NCI-H1436 (cell line): ENCODE results near the gene PROZ.
"Not testable (repeated sequence)": the region's sequence is repeated elsewhere in the genome, so short reads cannot be mapped to it uniquely, and the experiment has no call there.

Experiments used
- DNase-seq: peaks from one replicate; lab custom pipeline; 2025; lab: John Stamatoyannopoulos, UW

The PROZ gene, protein sequence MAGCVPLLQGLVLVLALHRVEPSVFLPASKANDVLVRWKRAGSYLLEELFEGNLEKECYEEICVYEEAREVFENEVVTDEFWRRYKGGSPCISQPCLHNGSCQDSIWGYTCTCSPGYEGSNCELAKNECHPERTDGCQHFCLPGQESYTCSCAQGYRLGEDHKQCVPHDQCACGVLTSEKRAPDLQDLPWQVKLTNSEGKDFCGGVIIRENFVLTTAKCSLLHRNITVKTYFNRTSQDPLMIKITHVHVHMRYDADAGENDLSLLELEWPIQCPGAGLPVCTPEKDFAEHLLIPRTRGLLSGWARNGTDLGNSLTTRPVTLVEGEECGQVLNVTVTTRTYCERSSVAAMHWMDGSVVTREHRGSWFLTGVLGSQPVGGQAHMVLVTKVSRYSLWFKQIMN

DNA sequence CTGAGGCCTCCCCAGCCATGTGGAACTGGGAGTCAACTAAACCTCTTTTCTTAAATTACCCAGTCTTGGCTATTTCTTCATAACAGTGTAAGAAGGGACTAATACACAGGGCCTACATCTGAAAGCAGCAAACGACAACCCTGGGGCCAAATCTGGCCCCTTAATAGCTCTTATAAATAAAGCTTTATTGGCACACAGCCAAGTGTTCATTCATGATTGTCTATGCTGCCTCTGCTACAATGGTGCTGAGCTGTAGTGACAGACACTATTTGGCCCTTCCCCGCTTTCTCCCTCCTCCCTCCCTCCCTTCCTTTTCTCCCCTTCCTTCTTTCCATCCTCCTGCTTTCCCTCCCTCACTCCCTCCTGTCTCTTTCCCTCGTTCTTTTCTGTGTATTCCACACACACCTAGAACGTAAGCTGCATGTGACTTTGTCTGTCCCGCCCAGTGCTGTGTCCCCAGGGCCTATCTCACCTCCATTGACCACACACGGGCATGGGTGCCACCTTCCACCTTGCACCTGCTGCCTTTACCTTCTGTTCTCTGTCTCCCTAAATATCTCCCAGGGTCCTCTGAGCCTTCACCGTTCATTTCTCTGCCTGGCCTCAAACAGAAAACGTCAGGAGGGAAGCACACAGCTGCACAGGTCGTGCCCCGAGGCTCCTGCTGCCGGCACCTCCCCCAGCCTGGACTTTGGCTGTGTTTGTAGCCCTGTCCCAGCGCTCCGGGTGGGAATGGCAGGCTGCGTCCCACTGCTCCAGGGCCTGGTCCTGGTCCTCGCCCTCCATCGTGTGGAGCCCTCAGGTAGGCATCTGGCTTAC lies at the start of gene PROZ:
TSS of gene PROZ (plus strand) at position 720 of the 819 bp plus-strand sequence. CDS start at position 733, 13 bp downstream.
- DNase-seq, result no peak

DNA sequence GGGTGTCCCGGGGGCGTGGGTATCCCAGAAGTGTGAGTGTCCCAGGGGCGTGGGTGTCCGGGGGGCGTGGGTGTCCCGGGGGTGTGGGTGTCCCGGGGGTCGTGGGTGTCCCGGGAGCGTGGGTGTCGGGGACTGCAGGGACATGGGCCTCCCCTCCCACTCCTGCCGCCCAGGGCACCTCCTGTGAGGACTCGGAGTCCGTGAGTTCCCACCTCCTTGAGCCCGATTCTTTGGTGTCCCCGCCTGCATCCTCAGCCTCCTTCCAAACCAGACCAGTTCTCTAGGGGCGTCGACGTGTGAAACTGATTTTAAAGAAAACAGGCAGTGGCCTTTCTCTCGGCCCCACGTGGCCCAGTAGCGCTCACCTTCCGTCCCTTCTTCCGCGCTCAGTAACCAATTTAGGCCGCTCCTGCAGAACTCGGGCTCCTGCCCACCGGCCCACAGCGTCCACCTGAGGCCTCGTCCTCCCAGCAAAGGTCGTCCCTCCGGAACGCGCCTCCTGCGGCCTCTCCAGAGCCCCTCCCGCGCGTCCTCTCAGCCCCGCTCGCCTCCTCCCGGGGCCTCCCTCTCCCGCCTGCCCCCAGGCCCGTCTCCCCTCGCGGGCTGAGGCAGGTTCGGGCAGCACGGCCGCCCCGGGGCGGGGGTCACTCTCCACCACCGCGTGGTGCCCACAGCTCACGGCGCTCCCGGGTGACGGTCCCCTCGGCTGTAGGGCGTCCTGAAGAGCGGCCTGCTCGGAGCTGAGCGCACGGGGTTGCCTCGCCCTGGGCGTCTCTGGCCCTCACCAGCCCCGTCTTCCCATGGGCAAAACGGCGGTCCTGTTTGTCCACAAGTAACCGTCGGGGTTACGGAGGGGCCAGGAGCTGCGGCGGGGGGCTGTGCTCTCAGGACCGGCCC lies 49.0 kb upstream of the PROZ start:
- DNase-seq, result no peak

DNA sequence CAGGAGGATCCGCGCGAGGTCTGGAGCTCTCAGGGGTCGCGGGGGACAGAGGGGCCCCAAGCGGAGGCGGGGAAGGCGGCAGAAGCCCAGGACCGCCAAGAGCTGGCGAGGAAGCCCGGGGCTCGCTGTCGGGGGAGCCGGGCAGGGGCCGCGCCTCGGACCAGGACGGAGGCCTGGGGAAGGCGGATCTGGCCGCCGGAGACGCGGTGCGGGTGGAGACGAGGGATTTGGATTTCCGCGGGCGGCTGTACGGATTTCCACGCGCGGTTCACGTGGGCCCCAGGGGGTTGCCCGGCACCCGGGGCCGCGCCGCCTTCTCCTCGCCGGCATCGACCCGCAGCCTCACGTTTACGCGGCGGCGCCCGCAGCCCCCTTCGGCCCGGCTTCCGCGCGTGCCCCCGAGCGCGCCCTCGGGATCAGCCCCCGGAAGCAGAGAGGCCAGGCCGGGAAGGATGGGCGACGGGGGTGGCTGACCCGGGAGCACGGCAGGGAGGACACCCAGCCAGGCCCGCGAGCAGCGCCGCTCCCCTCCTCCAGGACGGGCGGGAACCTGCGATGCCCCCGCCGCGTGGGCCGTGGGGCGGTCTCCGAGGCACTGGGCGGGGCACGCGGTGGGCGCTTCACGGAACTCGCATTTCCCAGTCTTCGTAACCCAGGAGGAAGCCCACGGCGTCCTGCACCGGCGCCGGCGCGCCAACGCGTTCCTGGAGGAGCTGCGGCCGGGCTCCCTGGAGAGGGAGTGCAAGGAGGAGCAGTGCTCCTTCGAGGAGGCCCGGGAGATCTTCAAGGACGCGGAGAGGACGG lies 48.2 kb upstream of the PROZ start:
- DNase-seq, result no peak

DNA sequence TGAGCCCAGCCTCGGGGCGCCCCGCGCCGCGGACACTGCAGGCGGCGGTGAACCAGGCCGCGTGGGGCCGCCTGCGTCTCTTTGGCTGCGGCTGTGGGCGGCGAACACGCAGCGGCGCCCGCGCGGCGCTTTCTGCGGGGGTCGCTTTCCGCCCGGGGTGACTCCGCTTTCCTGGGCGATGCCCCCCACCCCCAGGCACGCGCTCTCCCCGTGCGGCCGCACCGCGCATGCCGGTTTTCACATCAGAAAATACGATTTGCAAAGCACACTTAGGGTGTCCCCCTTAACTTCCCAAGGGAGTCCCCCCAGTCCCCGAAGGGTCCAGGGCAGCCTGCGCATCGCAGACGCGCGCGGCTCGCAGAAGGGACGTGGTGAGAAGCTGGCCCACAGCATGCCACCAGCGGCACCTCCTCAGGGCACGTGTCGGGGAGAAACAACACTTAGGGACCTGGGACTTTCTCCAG lies 47.6 kb upstream of the PROZ start:
- DNase-seq, result no peak

DNA sequence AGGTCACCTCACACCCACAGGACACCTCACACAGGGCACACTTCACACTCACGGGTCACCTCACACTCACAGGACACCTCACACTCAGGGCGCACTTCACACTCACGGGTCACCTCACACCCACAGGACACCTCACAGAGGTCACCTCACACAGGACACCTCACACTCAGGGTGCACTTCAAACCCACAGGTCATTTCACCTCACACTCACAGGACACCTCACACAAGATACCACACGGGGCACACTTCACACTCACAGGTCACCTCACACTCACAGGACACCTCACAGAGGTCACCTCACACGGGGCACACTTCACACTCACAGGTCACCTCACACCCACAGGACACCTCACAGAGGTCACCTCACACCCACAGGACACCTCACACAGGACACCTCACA lies 46.6 kb upstream of the PROZ start:
- not testable (repeated sequence) for DNase-seq

GRCh38 chr13:113112475-113112874 lies 46.0 kb upstream of the PROZ start:
- not testable (repeated sequence) for DNase-seq

DNA sequence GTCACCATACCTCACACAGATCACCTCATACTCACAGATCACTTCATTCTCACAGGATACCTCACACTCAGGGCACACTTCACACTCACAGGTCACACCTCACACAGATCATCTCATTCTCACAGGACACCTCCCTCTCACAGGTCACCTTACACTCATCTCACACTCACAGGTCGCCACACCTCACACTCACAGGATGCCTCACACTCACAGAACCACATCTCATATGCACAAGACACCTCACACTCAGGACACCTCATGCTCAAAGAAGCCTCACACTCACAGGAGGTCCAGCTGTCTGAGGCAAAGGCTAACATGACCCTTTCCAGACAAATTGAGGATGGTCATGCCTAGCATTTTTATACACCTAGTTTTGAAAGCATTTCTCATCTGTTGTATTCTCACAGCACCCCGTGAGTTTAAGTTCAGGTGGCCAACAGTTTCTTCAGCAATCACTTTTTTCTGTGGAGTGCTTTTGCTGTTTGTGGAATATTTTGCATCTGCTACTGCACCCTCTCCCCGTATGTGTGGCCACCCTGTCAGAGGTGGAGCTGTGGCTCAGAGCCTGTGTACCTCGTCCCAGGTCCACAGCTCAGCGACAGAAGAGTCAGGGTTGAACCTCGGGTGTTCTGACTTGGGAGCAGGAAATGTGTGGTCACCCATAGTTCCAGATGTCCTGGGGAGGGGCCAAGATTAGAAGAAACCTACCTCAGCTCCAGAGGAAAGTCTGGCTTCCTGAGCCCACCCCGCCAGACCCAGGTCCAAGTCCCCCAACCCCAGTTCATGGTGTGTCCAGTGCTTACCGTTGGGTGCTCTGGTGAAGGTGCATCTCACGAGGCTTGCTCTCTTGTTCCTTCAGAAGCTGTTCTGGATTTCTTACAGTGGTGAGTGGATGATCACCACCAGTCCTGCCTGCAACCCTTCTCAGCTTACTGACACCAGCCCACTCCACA lies 45.3 kb upstream of the PROZ start:
- DNase-seq, result no peak

DNA sequence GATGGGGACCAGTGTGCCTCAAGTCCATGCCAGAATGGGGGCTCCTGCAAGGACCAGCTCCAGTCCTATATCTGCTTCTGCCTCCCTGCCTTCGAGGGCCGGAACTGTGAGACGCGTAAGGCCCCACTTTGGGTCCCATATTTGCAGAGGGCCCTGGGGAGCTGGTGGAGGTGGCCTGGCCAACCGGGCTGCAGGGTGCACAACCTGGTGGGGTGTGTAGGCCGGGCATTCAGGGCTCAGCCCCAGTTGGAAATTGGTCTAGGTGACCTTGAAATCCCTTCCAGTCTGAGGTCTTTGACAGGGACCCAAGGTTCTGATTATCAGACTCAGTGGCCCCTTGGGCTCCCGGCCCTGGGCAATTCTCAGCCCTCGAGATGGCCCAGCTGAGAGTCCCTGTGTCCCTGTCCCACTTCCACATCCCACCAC lies 44.6 kb upstream of the PROZ start:
- no peak for DNase-seq

- no peak for DNase-seq
Measured at GRCh38 chr13:113114511-113115362, 43.7 kb upstream of the PROZ start.

GRCh38 chr13:113115363-113116205 lies 42.9 kb upstream of the PROZ start:
- no peak for DNase-seq

GRCh38 chr13:113116206-113116800 lies 42.1 kb upstream of the PROZ start:
- DNase-seq, result no peak

DNA sequence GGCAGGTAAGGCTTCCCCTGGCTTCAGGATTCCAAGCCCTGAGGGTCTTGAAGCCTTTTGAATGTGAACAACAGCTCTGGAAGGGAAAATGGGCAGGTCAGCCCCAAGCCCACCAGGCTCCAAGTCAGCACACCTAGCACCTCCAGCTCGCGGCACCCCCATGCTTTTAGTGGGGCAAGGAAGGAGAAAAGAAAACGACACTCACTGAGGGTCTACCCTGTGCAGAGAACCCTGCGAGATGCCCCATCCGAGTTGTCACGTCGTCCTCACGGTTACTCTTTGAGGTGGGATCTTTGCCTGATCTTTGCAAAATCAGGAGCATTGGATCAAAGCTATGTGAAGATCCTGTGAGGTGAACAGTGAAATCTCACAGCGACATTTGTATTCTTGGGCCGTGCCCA lies 41.6 kb upstream of the PROZ start:
- no peak for DNase-seq

DNA sequence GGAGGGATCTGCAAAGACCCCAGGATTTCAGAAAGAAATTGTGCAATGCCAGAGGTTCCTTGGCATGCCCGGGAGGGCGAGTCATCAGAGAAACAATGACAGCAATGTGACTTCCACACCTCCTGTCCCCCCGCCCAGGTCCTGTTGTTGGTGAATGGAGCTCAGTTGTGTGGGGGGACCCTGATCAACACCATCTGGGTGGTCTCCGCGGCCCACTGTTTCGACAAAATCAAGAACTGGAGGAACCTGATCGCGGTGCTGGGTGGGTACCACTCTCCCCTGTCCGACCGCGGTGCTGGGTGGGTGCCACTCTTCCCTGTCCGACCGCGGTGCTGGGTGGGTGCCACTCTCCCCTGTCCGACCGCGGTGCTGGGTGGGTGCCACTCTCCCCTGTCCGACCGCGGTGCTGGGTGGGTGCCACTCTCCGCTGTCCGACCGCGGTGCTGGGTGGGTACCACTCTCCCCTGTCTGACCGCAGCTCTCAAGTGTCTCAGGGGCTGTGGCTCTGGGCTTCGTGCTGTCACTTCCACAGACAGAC lies 41.0 kb upstream of the PROZ start:
- no peak for DNase-seq

DNA sequence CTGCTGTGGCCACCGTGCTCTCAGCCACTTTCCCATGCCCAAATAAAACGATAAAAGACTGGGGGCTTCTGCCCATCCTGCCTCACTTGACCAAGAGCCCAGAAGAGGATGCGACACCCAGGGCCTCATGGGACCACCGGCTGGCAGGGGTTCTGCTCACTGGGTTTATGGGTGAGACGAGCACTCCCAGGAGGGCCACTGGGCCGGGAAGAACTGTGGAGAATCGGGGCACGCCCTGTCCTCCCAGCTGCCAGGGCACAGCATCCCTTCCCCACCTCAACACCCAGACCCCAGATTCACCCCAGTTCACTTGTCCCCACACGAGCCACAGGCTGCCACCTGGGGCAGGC lies 40.6 kb upstream of the PROZ start:
- DNase-seq, result no peak

DNA sequence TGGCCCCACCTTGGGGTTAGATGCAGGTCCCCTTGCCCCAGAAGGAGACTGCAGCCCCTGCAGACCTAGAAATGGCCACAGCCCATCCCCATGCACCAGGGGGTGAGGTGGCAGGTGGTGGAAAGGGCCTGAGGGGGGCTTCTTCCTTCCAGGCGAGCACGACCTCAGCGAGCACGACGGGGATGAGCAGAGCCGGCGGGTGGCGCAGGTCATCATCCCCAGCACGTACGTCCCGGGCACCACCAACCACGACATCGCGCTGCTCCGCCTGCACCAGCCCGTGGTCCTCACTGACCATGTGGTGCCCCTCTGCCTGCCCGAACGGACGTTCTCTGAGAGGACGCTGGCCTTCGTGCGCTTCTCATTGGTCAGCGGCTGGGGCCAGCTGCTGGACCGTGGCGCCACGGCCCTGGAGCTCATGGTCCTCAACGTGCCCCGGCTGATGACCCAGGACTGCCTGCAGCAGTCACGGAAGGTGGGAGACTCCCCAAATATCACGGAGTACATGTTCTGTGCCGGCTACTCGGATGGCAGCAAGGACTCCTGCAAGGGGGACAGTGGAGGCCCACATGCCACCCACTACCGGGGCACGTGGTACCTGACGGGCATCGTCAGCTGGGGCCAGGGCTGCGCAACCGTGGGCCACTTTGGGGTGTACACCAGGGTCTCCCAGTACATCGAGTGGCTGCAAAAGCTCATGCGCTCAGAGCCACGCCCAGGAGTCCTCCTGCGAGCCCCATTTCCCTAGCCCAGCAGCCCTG lies 40.0 kb upstream of the PROZ start:
- no peak for DNase-seq

- no peak for DNase-seq
Measured at GRCh38 chr13:113119166-113119821, 39.2 kb upstream of the PROZ start.
